GM12878 (cell line): ENCODE measurements around the gene DPYSL4. TPM values are rescaled to one million over a fixed set of nuclear protein-coding genes. Genes with fewer than 3 reads are reported as not detected.

Source experiments
- ATAC-seq: fragments of 200-7000 bp; cut with Tn5 transposase; 3 replicates; pipeline ENCODE4 v1.9.1; 2020; ENCODE audit warnings: mild to moderate bottlenecking, moderate library complexity
- BruUV-seq: library from RNA; stranded (reverse); fragments of 400-500 nt; replicated peaks from 2 replicates; lab custom pipeline; 2021; lab: Mats Ljungman, UMichigan
- CTCF ChIA-PET: fragments of 300-600 bp; sonication (Branson Sonifier 250); formaldehyde crosslinking; extraction: SDS; loops from one replicate; lab custom pipeline; 2021; ENCODE audit warnings: inconsistent platforms; lab: Yijun Ruan, JAX
- POLR2A ChIA-PET: fragments of 350-600 bp; formaldehyde crosslinking; extraction: SDS; loops from one replicate; lab custom pipeline; 2021; ENCODE audit warnings: inconsistent platforms; lab: Charles Lee
- RAD21 ChIA-PET: fragments of 300-600 bp; sonication (Branson Sonifier 250); formaldehyde crosslinking; loops from one replicate; lab custom pipeline; 2023; ENCODE audit warnings: antibody characterized with exemption; ENCODE audit not compliant: unreplicated experiment; lab: Charles Lee
- SMC1A ChIA-PET: fragments of 300-600 bp; sonication (Branson Sonifier 250); formaldehyde crosslinking; loops from one replicate; lab custom pipeline; 2023; ENCODE audit not compliant: unreplicated experiment, uncharacterized antibody; lab: Charles Lee
- DNase-seq: peaks from one replicate; pipeline ENCODE4 v3.0.0-alpha.2; 2011; ENCODE audit warnings: low read depth, low spot score
- FAIRE-seq: peaks from 3 replicates; lab custom pipeline; 2011; peaks lifted over from hg19 to GRCh38; lab: Jason Lieb, UNC
- H2AFZ ChIP-seq: 2 replicates; pipeline ENCODE4 v1.6.0; 2011; ENCODE audit warnings: low read depth, low read length, control low read depth; ENCODE audit not compliant: control insufficient read depth
- H3K27ac ChIP-seq: 2 replicates; pipeline ENCODE4 v1.5.1; 2011; ENCODE audit warnings: control low read depth; ENCODE audit not compliant: control insufficient read depth, insufficient read depth
- H3K27me3 ChIP-seq, 2 experiments: replicated peaks in 1 of 2; 2 replicates each; pipeline versions ENCODE4 v1.6.0 to v1.6.1; 2011; ENCODE audit warnings: low read length in 1 of 2; ENCODE audit not compliant: control insufficient read depth in 2 of 2, insufficient read depth in 2 of 2
- H3K36me3 ChIP-seq, 2 experiments: 2 replicates each; pipeline ENCODE4 v1.5.1; 2011; ENCODE audit warnings: low read length in 1 of 2; ENCODE audit not compliant: control insufficient read depth in 2 of 2, insufficient read depth in 2 of 2
- H3K4me1 ChIP-seq: 2 replicates; pipeline ENCODE4 v1.6.1; 2011; ENCODE audit warnings: mild to moderate bottlenecking, low read length, moderate library complexity, mixed read lengths; ENCODE audit not compliant: control insufficient read depth, insufficient read depth
- H3K4me2 ChIP-seq: 2 replicates; pipeline ENCODE4 v1.6.0; 2011; ENCODE audit warnings: control low read depth; ENCODE audit not compliant: control insufficient read depth, insufficient read depth
- H3K4me3 ChIP-seq: fragments of 200-600 bp; sonication (generic); 2 replicates; pipeline ENCODE4 v1.5.1; 2016
- H3K79me2 ChIP-seq: 2 replicates; pipeline ENCODE4 v1.6.0; 2011; ENCODE audit warnings: low read length; ENCODE audit not compliant: control insufficient read depth, insufficient read depth
- H3K9ac ChIP-seq: 2 replicates; pipeline ENCODE4 v1.8.0; 2011; ENCODE audit warnings: low read length, control low read depth, mixed read lengths; ENCODE audit not compliant: control insufficient read depth, insufficient read depth
- H3K9me3 ChIP-seq: replicated peaks from 3 replicates; pipeline ENCODE4 v1.5.1; 2011; ENCODE audit warnings: mild to moderate bottlenecking, low read length; ENCODE audit not compliant: control insufficient read depth, insufficient read depth
- H4K20me1 ChIP-seq: 2 replicates; pipeline ENCODE4 v1.6.0; 2011; ENCODE audit not compliant: control insufficient read depth, insufficient read depth
- BACH1 ChIP-seq: fragments of 450-650 bp; IDR thresholded peaks from 2 replicates; pipeline ENCODE4 v1.6.1; 2017; ENCODE audit warnings: mild to moderate bottlenecking, borderline replicate concordance
- EGR1 ChIP-seq, 2 experiments: IDR thresholded peaks; 1 replicate in 1 of 2; 2 replicates in 1 of 2; pipeline ENCODE4 v1.6.1; 2011 to 2012; ENCODE audit warnings: low read depth in 2 of 2, low read length in 2 of 2, borderline replicate concordance in 1 of 2, mild to moderate bottlenecking in 1 of 2, moderate library complexity in 1 of 2
- JUNB ChIP-seq: IDR thresholded peaks from 2 replicates; pipeline ENCODE4 v1.6.1; 2016; ENCODE audit warnings: antibody characterized with exemption, mild to moderate bottlenecking
- LARP7 ChIP-seq: fragments of 450-650 bp; IDR thresholded peaks from 2 replicates; pipeline ENCODE4 v1.6.1; 2017; ENCODE audit warnings: mild to moderate bottlenecking
- MYC ChIP-seq: IDR thresholded peaks from 2 replicates; pipeline ENCODE4 v1.6.1; 2011; ENCODE audit warnings: mild to moderate bottlenecking, low read length, moderate library complexity, inconsistent platforms; ENCODE audit not compliant: insufficient read depth, insufficient replicate concordance, insufficient read length, severe bottlenecking
- POLR2AphosphoS2 ChIP-seq: IDR thresholded peaks from 2 replicates; pipeline ENCODE4 v1.6.1; 2011; ENCODE audit warnings: low read depth, mild to moderate bottlenecking, low read length, improper control_type of control experiment, moderate library complexity
- RAD21 ChIP-seq: IDR thresholded peaks from 2 replicates; pipeline ENCODE4 v1.6.1; 2011; ENCODE audit warnings: mild to moderate bottlenecking, low read depth, low read length, moderate library complexity; ENCODE audit not compliant: insufficient read depth
- RFX5 ChIP-seq: IDR thresholded peaks from 2 replicates; pipeline ENCODE4 v1.6.1; 2011; ENCODE audit warnings: low read depth, low read length, improper control_type of control experiment
- SMARCA5 ChIP-seq: fragments of 450-650 bp; IDR thresholded peaks from 2 replicates; pipeline ENCODE4 v1.6.1; 2017; ENCODE audit warnings: mild to moderate bottlenecking
- whole genome bisulfite sequencing: methylation state at CpG from one replicate; pipeline ENCODE4 v1.1.6; 2016; ENCODE audit warnings: low lambda C conversion rate; ENCODE audit not compliant: insufficient replicate concordance, insufficient coverage; ENCODE audit errors: missing lambda C conversion rate; 5-methylcytosine and 5-hydroxymethylcytosine counted together
- in situ Hi-C: fragments of 300-500 bp; cut with MboI; formaldehyde crosslinking; loops from 9 replicates; pipeline ENCODE4 v1.14.3; 2018; ENCODE audit warnings: mixed read lengths
- intact Hi-C: fragments of 100-400 bp; cut with micrococcal nuclease; formaldehyde crosslinking; loops from one replicate; pipeline ENCODE4 v1.14.2; 2022; ENCODE audit not compliant: unreplicated experiment
- polyA plus RNA-seq, 11 experiments: library from polyadenylated mRNA; depleted of rRNA in 4 of 11; unstranded in 6 of 11; stranded (reverse) in 5 of 11; fragments of >200 nt; fragmentation: Nextera tagmentation in 4 of 11; fragmentation: Illumina TruSeq in 1 of 11; extraction: Ambion mirVana in 4 of 11; extraction: Trizol in 1 of 11; gene quantifications; 1 replicate in 1 of 11; 2 replicates in 10 of 11; pipeline versions ENCODE4 v1.2.1 to v1.2.3, GENCODE V29; 2011 to 2016; ENCODE audit warnings: inconsistent platforms in 2 of 11, missing spikeins in 2 of 11, low read depth in 1 of 11
- total RNA-seq, 4 experiments: library from RNA; depleted of rRNA in 3 of 4; stranded (reverse); fragments of >200 nt in 3 of 4; fragmentation: Illumina TruSeq in 1 of 4; extraction: Trizol in 1 of 4; gene quantifications; 2 replicates each; pipeline versions ENCODE4 v1.2.1 to v1.2.3, GENCODE V29; 2013 to 2021
- TF ChIP-seq, protein P1 (sequence below): fragments of 450-650 bp; IDR thresholded peaks from 2 replicates; pipeline ENCODE4 v1.6.1; 2016; ENCODE audit warnings: mild to moderate bottlenecking
- TF ChIP-seq, protein P2 (sequence below): fragments of 450-650 bp; IDR thresholded peaks from 2 replicates; pipeline ENCODE4 v1.6.1; 2017; ENCODE audit warnings: mild to moderate bottlenecking
- TF ChIP-seq, protein P3 (sequence below): IDR thresholded peaks from 2 replicates; pipeline ENCODE4 v1.6.1; 2011; ENCODE audit warnings: low read depth, low read length, improper control_type of control experiment, borderline replicate concordance
- TF ChIP-seq, protein P4 (sequence below): fragments of 450-650 bp; IDR thresholded peaks from 2 replicates; pipeline ENCODE4 v1.6.1; 2017; ENCODE audit warnings: mild to moderate bottlenecking, moderate library complexity

The DPYSL4 gene
- total and polyA plus RNA-seq, 10 of the 15 experiments (the other 5 are each of a cell fraction or from before 2014, with no cell fraction given), result 0.10 to 0.21 TPM; not detected in 8

DNA sequence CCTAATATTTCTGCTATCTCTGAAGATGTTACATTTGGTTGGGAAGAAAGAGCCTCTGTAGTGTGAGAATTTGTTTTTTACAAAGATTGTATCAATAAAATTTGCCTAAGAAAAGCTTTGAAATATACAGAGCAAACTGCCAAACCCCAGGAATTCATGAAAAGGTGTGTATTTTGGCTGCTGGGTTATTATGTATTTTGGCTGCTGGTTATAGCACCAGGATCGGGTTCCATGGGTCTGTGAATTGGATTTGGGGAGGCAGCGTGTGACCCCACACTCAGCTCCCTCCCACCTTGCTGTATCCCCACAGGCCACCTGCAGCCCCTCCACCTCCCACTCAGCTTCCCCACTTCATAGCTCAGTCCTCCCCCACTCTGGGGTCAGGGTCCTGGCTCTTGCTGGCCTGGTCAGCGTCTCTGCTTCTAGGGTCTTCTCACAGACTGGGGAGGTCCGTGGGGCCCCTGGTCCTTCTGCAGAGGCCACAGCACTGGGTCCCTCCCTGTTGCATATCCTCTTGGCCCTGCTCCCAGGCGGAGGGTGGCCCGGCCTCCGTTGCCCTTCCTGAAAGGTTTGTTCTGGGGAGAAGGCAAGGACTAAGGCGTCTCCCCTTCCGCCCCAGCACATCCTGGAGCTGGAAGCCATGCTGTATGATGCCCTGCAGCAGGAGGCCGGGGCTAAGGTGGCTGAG lies 24.0 kb upstream of the DPYSL4 start (continued):
- TF ChIP-seq BACH1 (no peak), LARP7 (no peak), SMARCA5 (no peak), EGR1 (IDR thresholded peaks at IDR 0.05; ENCODE audit: borderline replicate concordance in 1 of 2, low read depth in 2 of 2, low read length in 2 of 2) (no peak)
- TF ChIP-seq, protein P1, sequence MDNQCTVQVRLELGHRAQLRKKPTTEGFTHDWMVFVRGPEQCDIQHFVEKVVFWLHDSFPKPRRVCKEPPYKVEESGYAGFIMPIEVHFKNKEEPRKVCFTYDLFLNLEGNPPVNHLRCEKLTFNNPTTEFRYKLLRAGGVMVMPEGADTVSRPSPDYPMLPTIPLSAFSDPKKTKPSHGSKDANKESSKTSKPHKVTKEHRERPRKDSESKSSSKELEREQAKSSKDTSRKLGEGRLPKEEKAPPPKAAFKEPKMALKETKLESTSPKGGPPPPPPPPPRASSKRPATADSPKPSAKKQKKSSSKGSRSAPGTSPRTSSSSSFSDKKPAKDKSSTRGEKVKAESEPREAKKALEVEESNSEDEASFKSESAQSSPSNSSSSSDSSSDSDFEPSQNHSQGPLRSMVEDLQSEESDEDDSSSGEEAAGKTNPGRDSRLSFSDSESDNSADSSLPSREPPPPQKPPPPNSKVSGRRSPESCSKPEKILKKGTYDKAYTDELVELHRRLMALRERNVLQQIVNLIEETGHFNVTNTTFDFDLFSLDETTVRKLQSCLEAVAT, result no peak
- TF ChIP-seq, protein P2, sequence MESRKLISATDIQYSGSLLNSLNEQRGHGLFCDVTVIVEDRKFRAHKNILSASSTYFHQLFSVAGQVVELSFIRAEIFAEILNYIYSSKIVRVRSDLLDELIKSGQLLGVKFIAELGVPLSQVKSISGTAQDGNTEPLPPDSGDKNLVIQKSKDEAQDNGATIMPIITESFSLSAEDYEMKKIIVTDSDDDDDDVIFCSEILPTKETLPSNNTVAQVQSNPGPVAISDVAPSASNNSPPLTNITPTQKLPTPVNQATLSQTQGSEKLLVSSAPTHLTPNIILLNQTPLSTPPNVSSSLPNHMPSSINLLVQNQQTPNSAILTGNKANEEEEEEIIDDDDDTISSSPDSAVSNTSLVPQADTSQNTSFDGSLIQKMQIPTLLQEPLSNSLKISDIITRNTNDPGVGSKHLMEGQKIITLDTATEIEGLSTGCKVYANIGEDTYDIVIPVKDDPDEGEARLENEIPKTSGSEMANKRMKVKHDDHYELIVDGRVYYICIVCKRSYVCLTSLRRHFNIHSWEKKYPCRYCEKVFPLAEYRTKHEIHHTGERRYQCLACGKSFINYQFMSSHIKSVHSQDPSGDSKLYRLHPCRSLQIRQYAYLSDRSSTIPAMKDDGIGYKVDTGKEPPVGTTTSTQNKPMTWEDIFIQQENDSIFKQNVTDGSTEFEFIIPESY, result no peak
- TF ChIP-seq, protein P3, sequence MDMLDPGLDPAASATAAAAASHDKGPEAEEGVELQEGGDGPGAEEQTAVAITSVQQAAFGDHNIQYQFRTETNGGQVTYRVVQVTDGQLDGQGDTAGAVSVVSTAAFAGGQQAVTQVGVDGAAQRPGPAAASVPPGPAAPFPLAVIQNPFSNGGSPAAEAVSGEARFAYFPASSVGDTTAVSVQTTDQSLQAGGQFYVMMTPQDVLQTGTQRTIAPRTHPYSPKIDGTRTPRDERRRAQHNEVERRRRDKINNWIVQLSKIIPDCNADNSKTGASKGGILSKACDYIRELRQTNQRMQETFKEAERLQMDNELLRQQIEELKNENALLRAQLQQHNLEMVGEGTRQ, result no peak

DNA sequence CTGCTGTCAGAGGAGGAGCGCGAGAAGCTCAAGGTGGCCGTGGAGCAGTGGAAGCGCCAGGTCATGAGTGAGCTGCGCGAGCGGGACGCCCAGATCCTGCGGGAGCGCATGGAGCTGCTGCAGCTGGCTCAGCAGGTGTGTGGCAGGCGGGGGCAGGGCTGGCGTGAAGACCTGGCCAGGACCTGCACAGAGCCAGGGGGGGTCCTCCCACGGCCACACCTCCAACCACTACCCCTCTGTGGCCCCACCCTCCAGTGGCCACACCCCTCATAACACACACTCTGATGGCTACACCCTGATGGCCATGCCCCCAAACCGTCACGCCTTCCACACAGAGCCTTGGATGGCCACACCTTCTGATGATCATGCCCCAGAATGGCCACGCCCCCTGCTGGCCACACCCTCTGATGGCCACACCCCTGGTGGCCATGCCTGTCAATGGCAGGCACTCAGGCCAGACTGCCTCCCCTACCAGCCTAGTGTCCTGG lies 23.4 kb upstream of the DPYSL4 start:
- no TSS peak for BruUV-seq
- Histone ChIP-seq H3K4me3 (no peak overlapping the region), H3K36me3 (no peaks in the 10 kb centered on the region), H4K20me1 (no peaks in the 10 kb centered on the region), H3K9me3 (no peaks in the 10 kb centered on the region), H3K9ac (no peak overlapping the region), H2AFZ (no peak overlapping the region), H3K4me2 (no peak overlapping the region), H3K27me3 (no peaks in the 10 kb centered on the region), H3K79me2 (no peaks in the 10 kb centered on the region), H3K4me1 (peaks cover 3% of the 10 kb centered on the region; the same call in 1 of the 2 replicates), H3K27ac (no peak overlapping the region)
- POLR2A ChIA-PET, result no interaction called here
- in situ Hi-C loops, result no loop called here
- FAIRE-seq, result no peak
- intact Hi-C loops, result no loop called here
- RAD21 ChIA-PET, result no interaction called here
- DNase-seq, result no peak
- SMC1A ChIA-PET, result no interaction called here
- peak; percentile 42; the same call in 1 of the 3 replicates for ATAC-seq
- CTCF ChIA-PET, result no interaction called here
- WGBS, result 60% methylated on average over 16 of the region's 16 CpGs
- TF ChIP-seq RFX5 (no peak), JUNB (no peak), MYC (no peak), RAD21 (no peak), POLR2AphosphoS2 (no peak)
- TF ChIP-seq, protein P4, sequence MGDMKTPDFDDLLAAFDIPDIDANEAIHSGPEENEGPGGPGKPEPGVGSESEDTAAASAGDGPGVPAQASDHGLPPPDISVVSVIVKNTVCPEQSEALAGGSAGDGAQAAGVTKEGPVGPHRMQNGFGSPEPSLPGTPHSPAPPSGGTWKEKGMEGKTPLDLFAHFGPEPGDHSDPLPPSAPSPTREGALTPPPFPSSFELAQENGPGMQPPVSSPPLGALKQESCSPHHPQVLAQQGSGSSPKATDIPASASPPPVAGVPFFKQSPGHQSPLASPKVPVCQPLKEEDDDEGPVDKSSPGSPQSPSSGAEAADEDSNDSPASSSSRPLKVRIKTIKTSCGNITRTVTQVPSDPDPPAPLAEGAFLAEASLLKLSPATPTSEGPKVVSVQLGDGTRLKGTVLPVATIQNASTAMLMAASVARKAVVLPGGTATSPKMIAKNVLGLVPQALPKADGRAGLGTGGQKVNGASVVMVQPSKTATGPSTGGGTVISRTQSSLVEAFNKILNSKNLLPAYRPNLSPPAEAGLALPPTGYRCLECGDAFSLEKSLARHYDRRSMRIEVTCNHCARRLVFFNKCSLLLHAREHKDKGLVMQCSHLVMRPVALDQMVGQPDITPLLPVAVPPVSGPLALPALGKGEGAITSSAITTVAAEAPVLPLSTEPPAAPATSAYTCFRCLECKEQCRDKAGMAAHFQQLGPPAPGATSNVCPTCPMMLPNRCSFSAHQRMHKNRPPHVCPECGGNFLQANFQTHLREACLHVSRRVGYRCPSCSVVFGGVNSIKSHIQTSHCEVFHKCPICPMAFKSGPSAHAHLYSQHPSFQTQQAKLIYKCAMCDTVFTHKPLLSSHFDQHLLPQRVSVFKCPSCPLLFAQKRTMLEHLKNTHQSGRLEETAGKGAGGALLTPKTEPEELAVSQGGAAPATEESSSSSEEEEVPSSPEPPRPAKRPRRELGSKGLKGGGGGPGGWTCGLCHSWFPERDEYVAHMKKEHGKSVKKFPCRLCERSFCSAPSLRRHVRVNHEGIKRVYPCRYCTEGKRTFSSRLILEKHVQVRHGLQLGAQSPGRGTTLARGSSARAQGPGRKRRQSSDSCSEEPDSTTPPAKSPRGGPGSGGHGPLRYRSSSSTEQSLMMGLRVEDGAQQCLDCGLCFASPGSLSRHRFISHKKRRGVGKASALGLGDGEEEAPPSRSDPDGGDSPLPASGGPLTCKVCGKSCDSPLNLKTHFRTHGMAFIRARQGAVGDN, result no peak
